Small intestine (tissue), 7 donors: ENCODE data around the gene SSB. TPM values are rescaled to one million over a fixed set of nuclear protein-coding genes. Genes with fewer than 3 reads are reported as not detected.
"Not testable (repeated sequence)": the region's sequence is repeated elsewhere in the genome, so short reads cannot be mapped to it uniquely, and the experiment has no call there.

ENCODE experiments used
- DNase-seq, 2 donors: peaks; one replicate each; pipeline versions ENCODE4 v3.0.0 to v3.0.0-alpha.2; 2013
- FAIRE-seq: peaks from 2 replicates; lab custom pipeline; 2012; peaks lifted over from hg19 to GRCh38; lab: Jason Lieb, UNC
- H3K27ac ChIP-seq, 3 donors: one replicate each; pipeline ENCODE4 v1.5.1; 2013; ENCODE audit warnings: low read length in 2 of 3, mild to moderate bottlenecking in 2 of 3, control low read depth in 1 of 3, inconsistent platforms in 1 of 3, low read depth in 1 of 3, moderate library complexity in 1 of 3
- H3K27me3 ChIP-seq, 3 donors: one replicate each; pipeline ENCODE4 v1.6.1; 2013; ENCODE audit warnings: low read length in 3 of 3, inconsistent platforms in 1 of 3; ENCODE audit not compliant: control insufficient read depth in 3 of 3, insufficient read depth in 3 of 3
- H3K36me3 ChIP-seq, 3 donors: one replicate each; pipeline ENCODE4 v1.6.1; 2013; ENCODE audit warnings: low read length in 3 of 3, inconsistent platforms in 1 of 3, low read depth in 1 of 3, mild to moderate bottlenecking in 1 of 3, moderate library complexity in 1 of 3; ENCODE audit not compliant: control insufficient read depth in 3 of 3, insufficient read depth in 2 of 3
- H3K4me1 ChIP-seq, 3 donors: one replicate each; pipeline ENCODE4 v1.6.1; 2013; ENCODE audit warnings: low read length in 2 of 3, inconsistent platforms in 1 of 3, low read depth in 1 of 3, mild to moderate bottlenecking in 1 of 3, moderate library complexity in 1 of 3; ENCODE audit not compliant: control insufficient read depth in 3 of 3, insufficient read depth in 2 of 3
- H3K4me3 ChIP-seq, 3 donors: one replicate each; pipeline ENCODE4 v1.5.1; 2013; ENCODE audit warnings: low read length in 3 of 3, control low read depth in 1 of 3, inconsistent platforms in 1 of 3, low read depth in 1 of 3, mild to moderate bottlenecking in 1 of 3, moderate library complexity in 1 of 3
- H3K9me3 ChIP-seq, 2 donors: one replicate each; pipeline ENCODE4 v1.6.1; 2013; ENCODE audit warnings: low read depth in 1 of 2, low read length in 1 of 2; ENCODE audit not compliant: control insufficient read depth in 2 of 2, insufficient read depth in 1 of 2
- WGBS, 3 donors: extraction: QIAGEN DNeasy Blood & Tissue Kit; methylation state at CpG; one replicate each; pipeline ENCODE4 v1.1.7; 2013; 5-methylcytosine and 5-hydroxymethylcytosine counted together
- polyA plus RNA-seq, 4 donors: library from polyadenylated mRNA; stranded (reverse) in 3 of 4; unstranded in 1 of 4; fragments of 200-250 nt in 3 of 4; fragments of 120-200 nt in 1 of 4; gene quantifications; one replicate each; pipeline versions ENCODE4 v1.2.1 to v1.2.3, GENCODE V29; 2013
- donor health status: healthy with polysubstance abuse.
- donor health status: control.
- donor health status: control.
- donor health status: Bipolar disorder and iron deficiency.
- donor health status: healthy.

SSB gene
- polyA plus RNA-seq, 4 donors: 47.6 to 115 (median 67.4) TPM

- H3K4me1 ChIP-seq: peaks cover 0 to 9% (median 3%) of the 10 kb centered on the region in 3 donors
- WGBS, 3 donors: 95 to 100% (median 95%) methylated on average over 2 of the region's 2 CpGs
- H3K4me3 ChIP-seq: no peak overlapping the region
- H3K27me3 ChIP-seq: no peaks in the 10 kb centered on the region
- peaks cover 0 to 14% (median 2%) of the 10 kb centered on the region in 3 donors for H3K36me3 ChIP-seq
- peaks cover 0 to 11% of the 10 kb centered on the region in 2 donors for H3K9me3 ChIP-seq
- no peak overlapping the region for H3K27ac ChIP-seq
- DNase-seq (no peak), FAIRE-seq (no peak)
Measured at GRCh38 chr2:169845016-169845415, 46.3 kb downstream of the SSB start.

DNA sequence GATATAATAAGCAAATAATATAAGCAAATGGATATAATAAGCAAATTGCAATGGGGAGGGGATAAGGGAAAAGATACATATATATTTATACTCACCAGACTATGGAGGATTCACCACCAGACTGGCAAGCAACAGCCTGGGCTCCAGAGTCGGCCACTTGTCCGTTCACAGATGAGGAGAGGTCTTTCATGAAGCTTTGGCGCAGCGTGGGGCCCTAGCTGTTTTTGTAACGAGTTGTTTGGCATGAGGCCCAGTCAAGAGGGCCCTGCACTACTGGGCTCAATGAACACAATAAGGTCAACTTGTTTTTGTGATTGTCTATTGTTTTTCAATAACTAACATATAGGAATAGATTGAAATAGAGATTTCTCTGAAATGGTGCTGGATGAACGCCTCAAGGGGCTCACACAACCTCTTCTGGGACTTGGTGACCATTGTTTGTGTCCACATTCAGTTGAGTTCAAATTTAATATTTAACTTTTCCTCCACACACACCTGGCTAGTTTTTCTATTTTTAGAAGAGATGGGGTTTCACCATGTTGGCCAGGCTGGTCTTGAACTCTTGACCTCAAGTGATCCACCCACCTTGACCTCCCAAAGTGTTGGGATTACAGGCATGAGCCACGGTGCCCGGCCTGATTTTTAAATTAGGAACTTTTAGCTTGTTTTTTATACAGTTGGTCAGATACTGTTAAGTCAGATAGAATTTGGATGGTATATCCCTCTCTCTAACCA lies 50.5 kb downstream of the SSB start:
- 77 to 88% (median 88%) methylated on average over 8 of the region's 8 CpGs for WGBS, 3 donors
- not testable (repeated sequence) for H3K4me3 ChIP-seq, H3K4me1 ChIP-seq, DNase-seq, H3K27ac ChIP-seq, H3K27me3 ChIP-seq, FAIRE-seq
- Histone ChIP-seq H3K36me3 (peaks cover 0 to 13% (median 0%) of the 10 kb centered on the region in 3 donors), H3K9me3 (peaks cover 0 to 11% of the 10 kb centered on the region in 2 donors)

DNA sequence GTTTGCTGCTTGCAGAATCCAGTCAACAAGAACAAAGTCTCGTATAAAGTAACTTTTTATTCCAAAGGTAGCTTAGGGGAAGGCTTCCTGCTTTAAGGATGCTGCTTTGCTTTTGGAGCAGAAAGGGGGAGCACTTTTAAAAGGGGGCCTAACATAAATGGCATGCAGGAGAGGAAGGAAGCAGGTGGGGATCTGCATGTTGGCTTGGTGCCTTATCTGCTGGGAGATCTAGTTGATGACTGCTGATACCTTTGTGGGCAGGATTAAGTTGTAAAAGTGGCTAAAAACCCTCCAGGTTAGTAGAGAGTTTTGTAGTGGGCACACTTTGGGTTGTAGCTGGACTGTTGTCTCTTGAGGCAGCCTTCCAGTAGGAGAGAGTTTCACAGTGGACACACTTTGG lies 51.0 kb downstream of the SSB start:
- no peak for FAIRE-seq

GRCh38 chr2:169853041-169853668 lies 54.5 kb downstream of the SSB start:
- FAIRE-seq: no peak
- Histone ChIP-seq H3K36me3 (peaks cover 0 to 12% (median 0%) of the 10 kb centered on the region in 3 donors), H3K27ac (no peak overlapping the region), H3K27me3 (no peaks in the 10 kb centered on the region), H3K4me1 (no peaks in the 10 kb centered on the region), H3K4me3 (no peak overlapping the region), H3K9me3 (peaks cover 0 to 14% of the 10 kb centered on the region in 2 donors)
- DNase-seq: no peak
- WGBS, 3 donors: 75 to 87% (median 87%) methylated on average over 4 of the region's 4 CpGs

More for the DNA sequence above, 51.0 kb downstream of the SSB start:
- Histone ChIP-seq H3K27me3 (no peaks in the 10 kb centered on the region), H3K9me3 (peaks cover 0 to 11% of the 10 kb centered on the region in 2 donors), H3K27ac (no peak overlapping the region), H3K4me1 (no peaks in the 10 kb centered on the region), H3K4me3 (no peak overlapping the region), H3K36me3 (peaks cover 0 to 11% (median 0%) of the 10 kb centered on the region in 3 donors)
- WGBS, 3 donors: 97 to 100% (median 98%) methylated on average over 1 of the region's 1 CpG
- no peak for DNase-seq

GRCh38 chr2:169855281-169856258 lies 56.9 kb downstream of the SSB start:
- not testable (repeated sequence) for H3K36me3 ChIP-seq, H3K4me1 ChIP-seq, H3K9me3 ChIP-seq, H3K27ac ChIP-seq, H3K27me3 ChIP-seq, H3K4me3 ChIP-seq, DNase-seq, FAIRE-seq
- 92 to 95% (median 93%) methylated on average over 15 to 40 of the region's 42 CpGs for WGBS, 3 donors

DNA sequence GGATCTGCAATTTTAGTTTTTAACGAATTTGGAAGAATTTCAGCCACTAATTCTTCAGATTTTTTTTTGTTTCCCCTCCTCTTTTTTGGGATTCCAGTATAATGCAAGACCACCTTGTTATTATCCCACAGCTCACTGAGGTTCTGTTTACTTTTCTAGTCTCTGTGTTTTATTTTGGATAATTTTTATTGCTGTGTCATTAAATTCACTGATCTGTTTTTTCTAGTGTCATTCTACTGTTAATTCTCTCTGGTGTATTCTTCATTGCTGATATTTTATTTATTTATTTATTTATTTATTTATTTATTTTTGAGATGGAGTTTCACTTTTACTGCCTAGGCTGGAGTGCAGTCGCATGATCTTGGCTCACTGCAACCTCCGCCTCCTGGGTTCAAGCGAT lies 60.8 kb downstream of the SSB start:
- Histone ChIP-seq H3K4me3 (no peak overlapping the region), H3K9me3 (peaks cover 0 to 5% of the 10 kb centered on the region in 2 donors), H3K27me3 (no peaks in the 10 kb centered on the region), H3K4me1 (no peaks in the 10 kb centered on the region), H3K36me3 (peaks cover 0 to 10% (median 5%) of the 10 kb centered on the region in 3 donors), H3K27ac (no peak overlapping the region)
- FAIRE-seq: no peak
- 95 to 98% (median 97%) methylated on average over 4 of the region's 4 CpGs for WGBS, 3 donors
- no peak for DNase-seq

DNA sequence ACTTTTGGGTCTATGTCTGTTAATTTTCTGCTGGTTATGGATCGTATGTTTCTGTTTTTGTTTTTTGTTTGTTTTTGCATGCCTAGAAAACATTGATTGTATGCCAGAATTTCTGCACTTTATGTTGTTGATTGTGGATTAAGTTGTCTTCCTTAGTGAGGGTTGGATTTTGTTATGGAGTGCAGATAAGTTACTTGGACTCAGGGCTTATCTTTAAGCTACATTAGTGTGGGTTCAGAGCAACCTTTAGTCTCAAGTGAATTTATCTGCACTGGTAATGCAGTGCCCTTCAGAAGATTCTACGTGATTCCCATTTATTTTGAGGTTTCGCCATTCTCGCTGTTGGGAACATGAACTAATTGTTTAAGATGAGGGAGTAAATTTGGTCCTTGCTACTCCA lies 61.5 kb downstream of the SSB start:
- peaks cover 0 to 5% of the 10 kb centered on the region in 2 donors for H3K9me3 ChIP-seq
- no peaks in the 10 kb centered on the region for H3K27me3 ChIP-seq
- H3K36me3 ChIP-seq: peaks cover 0 to 10% (median 5%) of the 10 kb centered on the region in 3 donors
- DNase-seq (no peak), FAIRE-seq (no peak)
- no peak overlapping the region for H3K27ac ChIP-seq
- no peak overlapping the region for H3K4me3 ChIP-seq
- no peaks in the 10 kb centered on the region for H3K4me1 ChIP-seq
- 91 to 97% (median 94%) methylated on average over 4 of the region's 4 CpGs for WGBS, 3 donors
